Stimulated activated CD8-positive, alpha-beta memory T cell treated with anti-CD3 and anti-CD28 coated beads, Interleukin-15, amount 100 ng/mL, for 4 hours (primary cell): ENCODE data around the gene SRR.

ENCODE experiments used
- DNase-seq, 2 donors: peaks; one replicate each; pipeline ENCODE4 v3.0.0-alpha.2; 2020; ENCODE audit warnings: low read depth in 2 of 2

Gene SRR

DNA sequence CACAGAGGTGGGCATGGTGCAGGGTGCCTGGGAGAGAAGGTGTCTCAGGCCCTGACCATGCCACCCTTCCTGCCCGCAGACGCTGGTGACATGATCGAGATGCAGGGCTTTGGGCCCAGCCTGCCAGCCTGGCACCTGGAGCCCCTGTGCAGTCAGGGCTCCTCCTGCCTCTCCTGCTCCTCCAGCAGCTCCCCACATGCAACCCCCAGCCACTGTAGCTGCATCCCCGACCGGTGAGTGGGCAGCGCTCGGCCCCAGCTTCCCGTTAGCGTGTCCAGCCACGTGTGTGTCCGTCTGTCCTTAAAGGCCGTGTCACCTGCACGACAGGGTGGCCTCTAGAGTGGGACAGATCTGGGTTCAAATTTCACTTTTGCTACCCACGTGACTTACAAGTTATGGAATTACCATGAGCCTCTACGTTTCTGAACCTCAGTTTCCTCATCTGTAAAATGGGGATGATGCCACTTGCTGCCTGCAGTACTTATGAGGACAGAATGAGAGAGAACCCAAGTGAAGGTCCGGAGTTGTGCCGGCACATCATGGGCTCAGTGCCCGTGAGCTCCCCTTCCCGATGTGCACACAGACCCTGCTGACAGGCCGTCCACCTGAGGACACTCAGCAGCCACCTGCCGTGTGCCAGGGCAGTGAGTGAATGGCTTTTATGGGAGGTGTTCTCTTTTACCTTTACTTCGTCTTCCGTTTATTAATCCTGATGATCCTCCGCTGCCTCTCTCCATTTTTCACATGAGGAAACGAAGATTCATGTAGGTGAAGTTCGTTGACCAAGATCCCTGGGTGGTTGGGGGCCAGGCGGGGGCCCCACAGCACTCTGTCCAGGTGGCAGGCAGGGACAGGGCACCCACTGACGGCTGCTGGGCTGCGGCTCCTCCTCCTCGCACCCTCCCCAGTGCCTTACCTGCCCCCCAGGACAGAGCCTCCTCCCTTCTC is 67.7 kb downstream of the SRR start:
- DNase-seq: no peak

DNA sequence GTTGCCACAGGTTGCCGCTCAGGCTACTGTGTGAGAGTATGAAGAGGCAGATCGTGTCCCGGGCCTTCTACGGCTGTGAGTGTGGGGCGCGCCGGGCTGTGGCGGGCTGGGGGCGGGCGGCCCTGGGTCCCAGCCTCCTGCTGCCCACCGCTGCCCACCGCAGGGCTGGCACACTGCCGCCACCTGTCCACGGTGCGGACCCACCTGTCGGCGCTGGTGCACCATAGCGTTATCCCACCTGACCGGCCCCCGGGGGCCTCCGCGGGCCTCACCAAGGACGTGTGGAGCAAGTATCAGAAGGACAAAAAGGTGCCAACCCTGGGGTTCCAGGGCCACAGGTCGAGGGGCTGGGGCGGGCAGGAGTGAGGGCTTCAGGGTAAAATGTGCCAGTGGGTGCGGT is 68.4 kb downstream of the SRR start:
- no peak for DNase-seq

DNA sequence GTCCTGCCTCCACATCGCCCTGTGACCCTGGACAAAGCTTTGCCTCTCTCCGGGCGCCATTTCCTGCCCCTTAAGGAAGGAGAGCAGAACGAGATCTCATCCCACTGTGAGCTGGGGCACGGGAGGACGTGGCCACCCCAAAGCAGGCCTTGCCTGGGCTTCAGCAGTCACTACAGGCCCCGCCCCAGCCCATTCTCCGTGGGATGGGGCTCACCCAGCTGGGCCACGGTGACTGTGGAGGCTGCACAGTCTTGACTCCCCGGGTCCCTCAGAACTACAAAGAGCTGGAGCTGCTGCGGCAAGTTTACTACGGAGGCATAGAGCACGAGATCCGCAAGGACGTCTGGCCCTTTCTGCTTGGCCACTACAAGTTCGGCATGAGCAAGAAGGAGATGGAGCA is 68.9 kb downstream of the SRR start:
- no peak for DNase-seq

DNA sequence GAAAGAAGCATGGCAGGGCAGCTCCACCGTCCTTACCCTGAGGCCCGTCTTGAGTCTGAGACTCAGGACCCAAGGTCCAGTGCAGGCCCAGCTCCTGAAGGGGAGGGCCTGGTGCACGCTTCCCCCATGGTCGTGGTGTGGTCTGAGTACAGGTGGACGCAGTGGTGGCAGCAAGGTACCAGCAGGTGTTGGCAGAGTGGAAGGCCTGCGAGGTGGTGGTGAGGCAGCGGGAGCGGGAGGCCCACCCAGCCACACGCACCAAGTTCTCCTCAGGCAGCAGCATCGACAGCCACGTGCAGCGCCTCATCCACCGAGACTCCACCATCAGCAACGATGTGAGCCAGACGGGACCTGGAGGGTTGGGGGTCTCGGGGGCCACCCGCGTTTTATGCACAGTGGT is 69.4 kb downstream of the SRR start:
- no peak for DNase-seq
